DND-41 (cell line): Measurements from ENCODE around the gene FADS1.

Experiments
- CTCF ChIP-seq: IDR thresholded peaks from 2 replicates; pipeline ENCODE4 v1.5.1; 2012; ENCODE audit warnings: borderline replicate concordance, low read length, moderate library complexity, mild to moderate bottlenecking; ENCODE audit not compliant: poor library complexity, severe bottlenecking; ENCODE audit errors: extremely low read depth
- EZH2 ChIP-seq: IDR thresholded peaks from 3 replicates; pipeline ENCODE4 v1.6.1; 2012; ENCODE audit warnings: borderline replicate concordance, low read depth, mild to moderate bottlenecking, moderate library complexity, low read length, inconsistent platforms; ENCODE audit not compliant: severe bottlenecking

GRCh38 chr11:61847914-61848581 lies 31.2 kb upstream of the FADS1 start:
- TF ChIP-seq CTCF (no peak), EZH2 (no peak)
